Measurements from ENCODE around the gene TLR9.

Gene TLR9

GRCh38 chr3:52217409-52217805 lies 8.0 kb downstream of the TLR9 start:
- DNase-seq (ENCODE audit: low spot score), result peak; percentile 34

GRCh38 chr3:52216585-52217408 lies 8.6 kb downstream of the TLR9 start:
- DNase-seq (ENCODE audit: low spot score), result peak; percentile 81

- DNase-seq (ENCODE audit: low spot score), result no peak
These were observed 10.1 kb downstream of the TLR9 start for GRCh38 chr3:52215351-52215750.

GRCh38 chr3:52213901-52214300 lies 11.5 kb downstream of the TLR9 start:
- no peak for DNase-seq (ENCODE audit: low spot score)

GRCh38 chr3:52213005-52213404 lies 12.4 kb downstream of the TLR9 start:
- DNase-seq (ENCODE audit: low spot score), result no peak

GRCh38 chr3:52211268-52211891 lies 14.1 kb downstream of the TLR9 start:
- no peak for DNase-seq (ENCODE audit: low spot score)

GRCh38 chr3:52210550-52211046 lies 14.8 kb downstream of the TLR9 start:
- DNase-seq (ENCODE audit: low spot score), result no peak

- DNase-seq (ENCODE audit: low spot score), result no peak
These were observed 15.4 kb downstream of the TLR9 start for GRCh38 chr3:52210037-52210436.

- no peak for DNase-seq (ENCODE audit: low spot score)
These were observed 16.9 kb downstream of the TLR9 start for GRCh38 chr3:52208556-52208955.

- no peak for DNase-seq (ENCODE audit: low spot score)
These were observed 19.6 kb downstream of the TLR9 start for GRCh38 chr3:52205727-52206372.

- no peak for DNase-seq (ENCODE audit: low spot score)
These were observed 20.9 kb downstream of the TLR9 start for GRCh38 chr3:52204337-52205073.

GRCh38 chr3:52203701-52204100 lies 21.7 kb downstream of the TLR9 start:
- DNase-seq (ENCODE audit: low spot score), result no peak

GRCh38 chr3:52202384-52203077 lies 22.9 kb downstream of the TLR9 start:
- DNase-seq (ENCODE audit: low spot score), result no peak

GRCh38 chr3:52200981-52201679 lies 24.3 kb downstream of the TLR9 start:
- no peak for DNase-seq (ENCODE audit: low spot score)

GRCh38 chr3:52198643-52199608 lies 26.5 kb downstream of the TLR9 start:
- DNase-seq (ENCODE audit: low spot score), result no peak

GRCh38 chr3:52197842-52198625 lies 27.4 kb downstream of the TLR9 start, which contains the start of gene ALAS1:
Gene ALAS1, plus strand, starts transcription at chr3:52198160. Its CDS starts 1,082 bp downstream, at chr3:52199242.
- DNase-seq (ENCODE audit: low spot score), result peak; percentile 92

GRCh38 chr3:52197499-52197841 lies 28.0 kb downstream of the TLR9 start:
- no peak for DNase-seq (ENCODE audit: low spot score)

- no peak for DNase-seq (ENCODE audit: low spot score)
These were observed 28.5 kb downstream of the TLR9 start for GRCh38 chr3:52196977-52197376.

GRCh38 chr3:52195823-52196331 lies 29.6 kb downstream of the TLR9 start:
- no peak for DNase-seq (ENCODE audit: low spot score)

All from CD4-positive, alpha-beta T cell treated with Interleukin-6 at 100 ng/mL for 8 hours (primary cell).